Myocyte (in vitro differentiated cells): ENCODE data around the gene SLC2A4RG. TPM values are rescaled to one million over a fixed set of nuclear protein-coding genes. Genes with fewer than 3 reads are reported as not detected.

Experiments
- total RNA-seq: library from RNA; depleted of rRNA; stranded (reverse); fragments of >200 nt; gene quantifications from 2 replicates; pipeline ENCODE4 v1.2.3, GENCODE V29; 2014

The SLC2A4RG gene
- total RNA-seq, 1 donor from 2014 or later, result 96.8 TPM

Other genes with a start within 250 kb of the SLC2A4RG start
- gene EEF1A2, start 240.7 kb upstream of the SLC2A4RG start, total RNA-seq, result 456 and 555 TPM in 2 replicates
- gene PPDPF, start 219.0 kb upstream of the SLC2A4RG start, total RNA-seq, result 230 and 275 TPM in 2 replicates
- gene PTK6, start 202.4 kb upstream of the SLC2A4RG start, total RNA-seq, result 2.1 and 5.2 TPM in 2 replicates
- gene SRMS, start 192.0 kb upstream of the SLC2A4RG start, total RNA-seq, result not detected in 2 replicates
- gene FNDC11, start 185.6 kb upstream of the SLC2A4RG start, total RNA-seq, result 0.75 TPM in 1 of 2 replicates, not detected in the other
- gene HELZ2, start 165.5 kb upstream of the SLC2A4RG start, total RNA-seq, result 15.5 and 17.9 TPM in 2 replicates
- gene GMEB2, start 112.7 kb upstream of the SLC2A4RG start, total RNA-seq, result 12.4 and 14.3 TPM in 2 replicates
- gene STMN3, start 86.4 kb upstream of the SLC2A4RG start, total RNA-seq, result 13.8 and 14.7 TPM in 2 replicates
- 12.2 and 16.6 TPM in 2 replicates for gene RTEL1, start 81.5 kb upstream of the SLC2A4RG start, total RNA-seq
- gene TNFRSF6B, start 43.1 kb upstream of the SLC2A4RG start, total RNA-seq, result 4.9 and 5.2 TPM in 2 replicates
- gene ARFRP1, start 31.8 kb upstream of the SLC2A4RG start, total RNA-seq, result 47.1 and 63.1 TPM in 2 replicates
- 21.4 and 33.2 TPM in 2 replicates for gene ZGPAT, start 31.7 kb upstream of the SLC2A4RG start, total RNA-seq
- 9.4 and 13.6 TPM in 2 replicates for gene LIME1, start 3.1 kb upstream of the SLC2A4RG start, total RNA-seq
- gene ZBTB46, start 91.5 kb downstream of the SLC2A4RG start, total RNA-seq, result 19.6 and 20.9 TPM in 2 replicates
- not detected in 2 replicates for gene ABHD16B, start 121.7 kb downstream of the SLC2A4RG start, total RNA-seq
- gene TPD52L2, start 125.5 kb downstream of the SLC2A4RG start, total RNA-seq, result 94.4 and 99.0 TPM in 2 replicates
- 49.3 and 60.7 TPM in 2 replicates for gene DNAJC5, start 155.3 kb downstream of the SLC2A4RG start, total RNA-seq
- gene UCKL1, start 216.6 kb downstream of the SLC2A4RG start, total RNA-seq, result 19.9 and 22.3 TPM in 2 replicates
- 17.8 and 23.2 TPM in 2 replicates for gene ZNF512B, start 230.2 kb downstream of the SLC2A4RG start, total RNA-seq
- 1.1 and 9.2 TPM in 2 replicates for gene SAMD10, start 239.9 kb downstream of the SLC2A4RG start, total RNA-seq
- 42.4 and 49.4 TPM in 2 replicates for gene PRPF6, start 241.4 kb downstream of the SLC2A4RG start, total RNA-seq